GM21737 (cell line): Measurements from ENCODE around the gene LSM2.
"Not testable (repeated sequence)": the region's sequence is repeated elsewhere in the genome, so short reads cannot be mapped to it uniquely, and the experiment has no call there.

Source experiments
- ATAC-seq: cut with Tn5 transposase; IDR thresholded peaks from one replicate; pipeline ENCODE4 v1.9.1; 2021; ENCODE audit warnings: mild to moderate bottlenecking, moderate library complexity; ENCODE audit not compliant: unreplicated experiment

The LSM2 gene

GRCh38 chr6:31799781-31800180, 7.0 kb downstream of the LSM2 start:
- ATAC-seq: no peak

- no peak for ATAC-seq
These were observed 9.2 kb downstream of the LSM2 start for GRCh38 chr6:31797588-31797987.

- no peak for ATAC-seq
These were observed 9.8 kb downstream of the LSM2 start for GRCh38 chr6:31796993-31797385.

- ATAC-seq: peak; percentile 81
These were observed 11.0 kb downstream of the LSM2 start, which contains the start of gene VARS1 for GRCh38 chr6:31795616-31796298. Gene VARS1 (minus strand): TSS chr6:31795752. CDS start chr6:31795217, 535 bp downstream.

- no peak for ATAC-seq
These were observed 11.7 kb downstream of the LSM2 start for GRCh38 chr6:31794866-31795615.

GRCh38 chr6:31794294-31794865, 12.4 kb downstream of the LSM2 start:
- no peak for ATAC-seq

- not testable (repeated sequence) for ATAC-seq
These were observed 12.9 kb downstream of the LSM2 start for GRCh38 chr6:31793927-31794245.

GRCh38 chr6:31792761-31793171, 14.0 kb downstream of the LSM2 start:
- no peak for ATAC-seq

- no peak for ATAC-seq
These were observed 14.7 kb downstream of the LSM2 start for GRCh38 chr6:31792090-31792374.

GRCh38 chr6:31791324-31792089, 15.3 kb downstream of the LSM2 start:
- no peak for ATAC-seq

GRCh38 chr6:31785475-31785874, 21.3 kb downstream of the LSM2 start:
- no peak for ATAC-seq

- no peak for ATAC-seq
These were observed 22.5 kb downstream of the LSM2 start for GRCh38 chr6:31784098-31784925.

GRCh38 chr6:31782126-31782855, 24.5 kb downstream of the LSM2 start:
- ATAC-seq: no peak

GRCh38 chr6:31781244-31782125, 25.3 kb downstream of the LSM2 start:
- no peak for ATAC-seq

GRCh38 chr6:31780507-31781243, 26.1 kb downstream of the LSM2 start:
- ATAC-seq: no peak

GRCh38 chr6:31779908-31780307, 26.9 kb downstream of the LSM2 start:
- ATAC-seq: no peak

- no peak for ATAC-seq
These were observed 27.5 kb downstream of the LSM2 start for GRCh38 chr6:31778999-31779885.
